Measurements from ENCODE around the gene ADGRL1.
A peak's percentile ranks its signal among the peaks of the same experiment; 100 is the strongest.

The ADGRL1 gene

DNA sequence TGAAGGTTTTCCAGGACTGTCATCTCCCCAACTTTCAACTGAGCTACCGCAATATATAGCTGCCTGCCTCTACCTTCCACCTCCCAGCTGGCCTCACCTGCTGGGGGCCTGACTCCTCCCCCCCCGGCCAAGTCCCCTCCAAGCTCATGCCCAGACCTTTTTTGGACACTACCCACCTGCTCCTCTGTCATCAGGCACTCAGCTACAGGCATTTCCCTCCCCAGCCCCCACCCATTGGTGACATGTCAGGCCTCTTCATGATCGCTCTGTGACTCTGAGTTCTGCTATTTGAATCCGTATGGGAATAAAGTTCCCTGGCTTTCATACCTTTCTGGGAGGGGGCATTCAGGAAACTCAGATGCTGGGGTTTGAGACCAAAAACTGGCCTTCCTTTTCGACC, 90.2 kb downstream of the ADGRL1 start:
- DNase-seq: no peak

DNA sequence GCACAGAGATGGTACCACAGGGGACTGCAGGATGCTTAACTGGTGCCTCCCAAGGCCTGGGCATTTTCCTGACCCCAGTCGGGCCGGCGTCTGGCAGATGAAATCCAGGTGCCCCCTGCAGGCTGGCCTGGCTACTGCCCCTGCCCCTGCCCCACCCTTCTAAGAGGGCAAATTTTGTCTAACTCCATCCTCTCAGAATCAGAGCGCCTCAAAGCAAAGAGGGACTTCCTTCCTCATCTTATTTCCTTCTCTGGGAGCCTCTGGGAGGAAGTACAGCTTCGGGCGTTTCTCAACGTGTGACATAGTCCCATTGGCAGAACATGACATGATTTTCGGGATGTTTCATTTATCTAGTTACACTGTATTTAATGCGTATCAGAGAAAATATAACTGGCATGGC, 91.1 kb downstream of the ADGRL1 start:
- DNase-seq: peak in 14 of 58 donors; percentile 4 to 38 (median 24)

DNA sequence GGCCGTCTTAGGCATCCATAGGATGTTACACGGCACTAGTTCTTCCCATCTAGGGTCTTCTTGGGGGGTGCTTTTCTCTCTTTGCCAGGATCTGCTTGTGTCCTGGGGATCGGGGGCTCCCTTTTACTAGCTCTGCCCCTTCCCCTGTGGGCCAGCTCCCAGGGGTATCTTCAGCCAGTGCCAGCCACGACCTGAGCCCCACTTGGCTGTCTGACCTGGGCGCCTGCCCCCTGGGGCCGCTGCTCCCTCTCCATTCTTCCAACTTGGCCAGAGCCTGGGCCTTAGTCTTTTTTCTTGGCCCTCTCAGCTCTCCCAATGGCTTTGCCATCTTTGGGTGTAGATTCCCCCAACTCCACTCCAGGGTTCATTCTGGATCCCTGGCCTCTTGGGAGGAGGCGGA, 91.5 kb downstream of the ADGRL1 start:
- DNase-seq: no peak

DNA sequence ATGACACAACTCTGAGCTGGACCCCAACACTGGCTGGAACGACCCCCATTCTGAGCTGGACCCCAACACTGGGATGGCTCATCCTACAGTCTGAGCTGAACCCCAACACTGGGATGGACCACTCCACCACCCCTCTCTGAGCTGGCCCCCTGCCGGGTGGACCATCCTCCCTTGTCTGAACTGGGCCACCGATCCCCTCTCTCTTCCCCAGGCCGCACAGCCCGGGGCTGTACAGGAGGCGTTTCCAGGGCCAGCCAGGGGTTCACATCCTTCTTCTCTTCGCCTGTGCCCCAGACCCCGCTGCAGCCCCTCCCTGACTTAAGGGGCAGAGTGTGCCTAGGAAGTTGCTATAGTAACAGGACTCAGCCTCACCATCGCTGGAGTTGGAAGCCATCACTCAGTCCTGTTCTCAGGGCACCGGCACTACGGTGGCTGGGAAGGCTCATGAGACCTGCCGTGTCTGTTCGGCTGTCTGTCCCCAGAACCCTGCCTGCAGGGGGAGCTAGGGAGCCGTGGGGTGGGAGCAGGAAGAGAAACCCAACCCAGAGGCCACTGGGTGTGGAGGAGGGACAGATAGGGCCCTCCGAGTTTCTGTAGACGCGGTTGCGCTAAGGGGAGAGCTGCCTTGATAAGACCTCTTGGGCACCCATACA, 92.1 kb downstream of the ADGRL1 start:
- peak in 5 of 58 donors; percentile 8 to 41 (median 20) for DNase-seq

DNA sequence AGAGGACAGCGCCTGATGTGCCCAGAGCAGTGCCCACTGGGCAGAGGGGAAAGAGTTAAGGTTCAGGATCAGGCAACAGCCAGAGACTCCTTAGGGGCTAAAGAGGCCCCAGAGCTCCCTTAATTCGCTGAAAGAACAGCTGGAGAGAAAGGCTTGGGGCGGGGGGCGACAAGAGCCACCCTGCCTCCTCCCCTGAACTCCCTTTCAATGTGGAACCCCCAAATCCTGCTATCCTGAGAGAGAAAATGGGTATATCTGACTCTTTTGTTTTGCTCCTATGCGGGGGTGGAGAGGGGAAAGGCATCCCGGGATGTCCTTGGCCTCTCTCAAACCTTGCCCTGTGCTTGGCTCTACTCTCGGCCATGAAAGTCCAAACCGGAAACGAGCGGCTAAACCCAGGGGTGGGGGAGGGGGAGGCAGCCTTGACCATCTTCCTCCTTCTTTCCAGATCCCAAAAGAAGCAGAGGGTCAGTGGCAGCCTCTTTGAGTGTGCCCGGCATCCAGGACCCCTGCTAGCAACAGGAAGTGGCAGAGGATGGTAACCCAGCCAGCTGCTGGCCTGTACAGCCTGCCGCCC, 93.1 kb downstream of the ADGRL1 start:
- peak in 3 of 58 donors; percentile 13 to 18 (median 14) for DNase-seq

DNA sequence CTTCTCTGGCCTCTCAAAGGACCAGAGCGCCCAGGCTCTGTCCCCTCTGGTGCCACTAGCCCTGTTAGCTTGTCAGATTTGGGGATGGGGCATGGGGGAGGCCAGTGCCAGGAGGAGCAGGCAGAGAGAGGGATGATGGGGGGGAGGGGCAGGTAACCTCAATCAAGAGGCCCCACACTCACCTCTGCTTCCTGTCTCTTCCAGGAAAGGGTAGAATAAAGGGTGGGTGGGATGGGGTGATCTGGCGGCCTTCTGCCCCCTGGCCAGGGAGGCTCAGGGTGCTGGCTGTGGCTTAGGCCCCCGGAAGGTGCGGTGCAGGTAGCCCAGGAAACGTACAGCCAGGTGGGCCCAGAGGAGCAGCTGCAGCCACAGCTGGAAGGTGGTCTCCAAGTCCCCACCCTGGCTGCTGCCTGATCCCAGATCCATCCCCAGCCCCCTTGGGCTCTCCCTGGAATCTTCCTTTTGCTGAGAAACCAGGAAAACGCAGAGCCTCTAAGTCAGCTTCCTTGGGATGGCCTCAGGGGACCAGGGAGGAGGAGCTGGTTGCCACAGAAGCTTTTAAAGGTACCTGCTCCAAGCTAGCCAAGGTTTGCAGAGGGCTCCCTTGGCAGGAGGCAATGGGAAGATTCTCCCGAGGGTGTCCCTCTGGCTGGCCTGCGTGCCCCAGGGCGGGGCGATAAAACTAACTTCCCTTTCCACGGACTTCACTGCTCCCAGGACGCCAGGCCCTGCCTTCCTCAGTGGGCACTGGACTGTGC, 93.7 kb downstream of the ADGRL1 start:
- no peak for DNase-seq

DNA sequence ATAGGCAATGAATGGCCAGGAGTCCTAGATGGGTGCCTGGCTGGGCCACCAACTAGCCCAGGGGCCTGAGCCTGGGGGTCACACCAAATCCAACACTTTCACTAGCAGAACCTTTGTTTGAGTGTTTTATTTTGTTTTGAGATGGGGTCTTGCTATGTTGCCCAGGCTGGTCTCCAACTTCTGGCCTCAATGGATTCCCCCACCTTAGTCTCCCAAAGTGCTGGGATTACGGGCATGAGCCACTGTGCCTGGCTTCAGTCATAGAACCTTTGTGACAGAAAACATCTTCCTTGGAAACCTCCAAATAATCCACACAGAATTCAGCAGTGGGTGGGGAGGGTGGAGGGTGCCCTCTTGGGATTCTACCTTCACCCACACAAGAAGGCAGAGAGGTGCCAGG, 94.5 kb downstream of the ADGRL1 start:
- DNase-seq: no peak

DNA sequence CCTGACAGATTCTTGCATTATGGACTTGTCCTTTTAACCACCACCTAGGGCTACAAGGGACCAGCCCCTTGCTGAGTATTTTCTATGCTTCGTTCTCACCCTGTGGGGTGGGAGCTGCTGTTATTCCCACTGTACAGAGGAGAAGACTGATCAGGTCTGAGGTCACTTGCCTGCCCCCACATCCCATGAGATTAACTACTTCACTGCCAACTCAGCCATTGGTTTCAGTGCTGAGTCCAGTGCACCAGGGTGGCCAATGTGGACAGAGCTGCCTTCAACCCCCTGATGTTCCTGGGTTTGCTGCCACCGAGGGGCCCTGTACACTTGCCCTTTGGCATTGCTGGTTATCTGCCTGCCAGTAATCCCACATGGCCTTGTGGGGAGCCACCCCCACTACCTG, 95.3 kb downstream of the ADGRL1 start:
- no peak for DNase-seq

DNA sequence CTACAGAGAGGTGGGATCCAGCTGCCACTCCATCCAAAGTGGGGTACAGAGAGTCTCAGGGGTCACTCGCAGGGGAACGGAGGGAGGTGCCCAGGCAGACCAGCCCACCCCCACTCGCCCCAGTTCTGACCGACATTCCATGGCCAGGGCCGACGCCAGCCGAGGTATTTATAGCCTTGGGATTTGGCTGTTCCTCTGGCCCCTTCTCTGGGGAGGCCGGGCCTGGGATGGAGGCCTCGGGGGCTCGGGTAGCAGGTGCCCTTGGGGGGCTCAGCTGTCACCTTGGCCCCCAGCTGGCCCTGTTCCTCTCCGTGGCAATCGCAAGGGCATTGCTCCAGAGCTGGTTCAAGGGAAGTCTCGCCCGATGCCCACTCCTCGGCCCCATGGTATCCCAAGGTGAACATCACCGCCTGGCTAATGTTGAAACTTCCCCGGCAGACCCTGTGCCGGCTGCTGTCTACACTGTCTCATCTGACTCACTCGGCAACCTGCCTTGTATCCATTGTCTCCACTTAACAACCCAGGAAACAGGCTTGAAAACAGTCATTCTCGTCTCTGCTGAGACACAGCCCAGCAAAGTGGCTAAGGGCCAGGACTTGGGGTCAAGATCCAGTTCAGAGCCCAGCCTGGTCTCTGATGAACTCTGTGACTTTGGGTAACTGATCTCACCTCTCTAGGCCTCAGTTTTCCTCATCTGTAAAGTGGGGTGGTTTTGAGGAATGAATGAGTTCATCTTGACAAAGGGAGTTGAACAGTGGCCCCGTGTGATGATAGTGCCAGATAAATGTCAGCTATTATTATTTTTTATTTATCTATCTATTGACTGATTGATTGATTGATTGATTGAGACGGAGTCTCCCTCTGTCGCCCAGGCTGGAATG, 98.1 kb downstream of the ADGRL1 start:
- DNase-seq: peak in 1 of 58 donors; percentile 26

DNA sequence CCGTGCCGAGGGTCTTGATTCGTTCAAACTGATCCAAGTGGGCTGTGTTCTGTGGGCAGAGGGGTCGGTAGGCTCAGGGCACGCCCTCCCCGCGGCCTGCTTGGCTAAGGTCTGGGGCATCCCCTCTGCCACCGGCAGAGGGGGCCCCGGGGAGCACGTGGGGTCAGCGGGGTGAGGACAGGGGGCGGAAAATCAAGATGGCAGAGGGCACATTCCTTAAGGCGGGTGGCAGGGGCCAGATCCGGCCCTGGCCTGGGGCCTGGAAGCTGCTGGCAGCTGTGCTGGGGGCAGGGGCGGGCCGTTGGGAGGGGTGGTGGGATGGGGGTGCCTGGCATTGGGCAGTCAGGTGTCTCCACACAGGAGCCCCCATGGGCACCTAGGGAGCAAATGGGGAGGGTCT, 99.1 kb downstream of the ADGRL1 start:
- no peak for DNase-seq

DNA sequence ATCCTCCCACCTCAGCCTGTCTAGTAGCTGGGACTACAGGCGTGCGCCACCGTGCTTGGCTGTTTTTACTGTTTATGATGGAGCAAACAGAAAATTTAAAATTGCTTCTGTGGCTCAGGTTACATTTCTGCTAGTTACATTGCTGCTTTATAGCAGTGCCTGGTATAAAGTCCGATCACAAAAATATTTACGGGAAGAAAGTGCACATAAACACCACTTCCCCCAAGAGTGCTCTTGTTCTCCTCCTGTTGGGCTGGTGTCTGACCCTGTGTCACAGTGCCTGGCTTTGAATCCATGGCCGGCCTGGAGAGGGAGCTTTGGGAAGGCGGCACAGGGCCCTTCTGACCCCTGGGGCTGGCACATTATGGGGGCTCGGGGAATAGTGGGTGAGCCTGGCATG, 100.3 kb downstream of the ADGRL1 start:
- no peak for DNase-seq

DNA sequence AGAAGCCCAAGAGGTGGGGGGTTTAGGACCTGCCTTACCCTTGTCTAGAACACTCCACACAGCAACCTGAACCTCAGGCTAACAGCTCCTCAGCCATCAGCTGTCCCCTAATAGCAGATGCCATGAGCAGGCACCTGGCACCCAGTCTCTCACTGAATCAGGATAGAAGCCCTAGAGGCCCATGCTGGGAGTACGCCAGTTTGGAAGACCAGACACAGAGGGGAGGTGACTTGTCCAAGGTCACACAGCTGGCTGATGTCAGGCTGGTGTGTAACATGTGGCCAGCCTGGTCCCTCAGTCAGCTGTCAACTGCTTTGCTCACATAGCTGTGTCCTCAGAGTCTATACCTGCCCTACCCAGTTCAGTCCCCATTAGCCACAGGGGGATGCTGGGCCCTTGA, 102.7 kb downstream of the ADGRL1 start:
- DNase-seq: no peak

DNA sequence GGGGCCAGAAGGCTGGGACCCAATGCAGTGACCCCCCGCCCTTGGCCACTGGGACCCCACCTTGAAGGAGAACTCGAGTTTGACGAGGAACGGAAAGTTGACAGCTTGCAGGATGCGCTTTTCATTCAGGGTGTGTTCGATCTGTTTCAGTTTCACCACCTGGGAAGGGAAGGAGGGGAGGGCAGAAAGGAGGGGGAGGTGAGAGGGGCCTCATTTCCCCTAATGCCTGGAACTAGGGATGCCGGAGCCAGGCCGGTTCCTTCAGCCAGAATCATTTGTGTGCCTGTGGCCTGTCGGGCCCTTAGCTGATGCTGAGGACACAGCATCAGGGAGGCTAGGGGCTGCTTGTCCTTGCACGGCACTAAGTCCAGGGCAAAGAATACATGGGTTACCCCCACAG, 103.2 kb downstream of the ADGRL1 start:
- DNase-seq: no peak

DNA sequence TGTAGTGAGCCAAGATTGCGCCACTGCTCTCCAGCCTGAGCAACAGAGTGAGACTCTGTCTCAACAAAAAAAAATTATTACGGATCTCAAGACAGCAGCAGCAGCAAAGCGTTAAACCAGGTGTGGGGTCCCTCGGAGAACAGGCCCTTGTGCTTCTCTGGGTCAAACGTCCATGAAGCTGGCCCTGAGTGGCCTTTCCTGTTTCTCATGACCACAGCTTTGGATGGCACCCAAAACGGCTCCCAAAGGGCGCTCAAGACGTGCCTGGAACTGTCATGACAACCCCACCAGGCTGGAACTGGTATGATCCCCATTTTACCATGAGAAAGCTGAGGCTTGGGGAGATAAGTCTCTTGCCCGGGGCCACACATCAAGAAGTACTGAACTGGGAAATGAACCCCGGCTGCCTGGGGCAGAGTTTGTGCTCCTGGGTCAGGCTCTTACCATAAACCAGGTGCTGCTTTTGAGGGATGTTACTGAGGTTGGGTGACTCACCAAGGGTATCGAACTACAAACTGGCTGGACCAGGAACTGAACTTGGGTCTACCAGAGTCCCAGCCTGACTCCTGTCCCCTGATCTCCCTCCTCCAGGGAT, 103.8 kb downstream of the ADGRL1 start:
- DNase-seq: no peak

DNA sequence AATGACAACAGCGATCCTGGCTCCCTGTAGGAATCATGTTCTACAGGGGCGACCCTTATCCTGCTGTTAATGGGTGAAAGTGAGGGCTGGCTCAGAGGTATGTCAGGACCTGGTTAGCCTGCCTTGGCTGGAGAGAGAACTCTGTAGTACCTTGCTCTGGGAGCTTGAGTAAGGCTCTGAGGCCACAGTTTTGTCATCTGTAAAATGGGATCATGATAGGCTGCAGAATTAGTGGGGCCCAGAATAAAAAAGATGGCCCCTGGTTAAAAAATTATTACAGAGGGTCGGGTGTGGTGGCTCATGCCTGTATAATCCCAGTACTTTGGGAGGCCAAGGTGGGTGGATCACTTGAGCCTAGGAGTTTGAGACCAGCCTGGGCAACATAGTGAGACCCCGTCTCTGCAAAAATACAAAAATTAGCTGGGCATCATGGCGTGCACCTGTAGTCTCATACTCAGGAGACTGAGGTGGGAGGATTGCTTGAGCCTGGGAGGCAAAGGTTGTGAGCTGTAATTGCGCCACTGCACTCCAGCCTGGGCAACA, 104.9 kb downstream of the ADGRL1 start:
- DNase-seq: no peak
